HG03460 (cell line): Measurements from ENCODE around the gene RFC1.

Source experiments
- ATAC-seq: cut with Tn5 transposase; IDR thresholded peaks from one replicate; pipeline ENCODE4 v1.9.1; 2021; ENCODE audit not compliant: unreplicated experiment

RFC1 gene

GRCh38 chr4:39255266-39255665 lies 110.9 kb downstream of the RFC1 start:
- no peak for ATAC-seq

- no peak for ATAC-seq
Observed at GRCh38 chr4:39243462-39243861, 122.7 kb downstream of the RFC1 start.
